GM12878 (cell line): ENCODE measurements around the gene KIF22.

Experiments
- ATF2 ChIP-seq: IDR thresholded peaks from 2 replicates; pipeline ENCODE4 v1.6.1; 2012; ENCODE audit warnings: low read length, inconsistent platforms
- CHD1 ChIP-seq: IDR thresholded peaks from 2 replicates; pipeline ENCODE4 v1.6.1; 2012; ENCODE audit warnings: low read depth, low read length, improper control_type of control experiment
- CREM ChIP-seq: IDR thresholded peaks from 2 replicates; pipeline ENCODE4 v1.6.1; 2014; ENCODE audit warnings: antibody characterized with exemption, low read depth
- CTCF ChIP-seq, 3 experiments: IDR thresholded peaks in 2 of 3; conservative IDR thresholded peaks in 1 of 3; 2 replicates each; pipeline ENCODE4 v1.5.1; 2011; ENCODE audit warnings: low read depth in 3 of 3, low read length in 3 of 3, mild to moderate bottlenecking in 3 of 3, control low read depth in 2 of 3, moderate library complexity in 2 of 3, inconsistent platforms in 1 of 3, mixed read lengths in 1 of 3; ENCODE audit not compliant: control insufficient read depth in 2 of 3, insufficient read depth in 1 of 3; ENCODE audit errors: extremely low read depth in 1 of 3
- FOXK2 ChIP-seq: fragments of 450-650 bp; IDR thresholded peaks from 2 replicates; pipeline ENCODE4 v1.6.1; 2017; ENCODE audit warnings: mild to moderate bottlenecking, moderate library complexity
- GABPA ChIP-seq: IDR thresholded peaks from 2 replicates; pipeline ENCODE4 v1.6.1; 2014; ENCODE audit warnings: antibody characterized with exemption, low read depth, mild to moderate bottlenecking, inconsistent platforms
- HDAC2 ChIP-seq: fragments of 200-600 bp; sonication (generic); IDR thresholded peaks from 2 replicates; pipeline ENCODE4 v1.6.1; 2017
- PAX8 ChIP-seq: fragments of 450-650 bp; IDR thresholded peaks from 2 replicates; pipeline ENCODE4 v1.6.1; 2017; ENCODE audit warnings: mild to moderate bottlenecking, moderate library complexity
- POLR2A ChIP-seq: IDR thresholded peaks from 2 replicates; pipeline ENCODE4 v1.6.1; 2011; ENCODE audit warnings: low read depth, mild to moderate bottlenecking, low read length
- POLR2AphosphoS2 ChIP-seq: IDR thresholded peaks from 2 replicates; pipeline ENCODE4 v1.6.1; 2011; ENCODE audit warnings: low read depth, mild to moderate bottlenecking, low read length, improper control_type of control experiment, moderate library complexity
- RAD21 ChIP-seq: IDR thresholded peaks from 2 replicates; pipeline ENCODE4 v1.6.1; 2011; ENCODE audit warnings: mild to moderate bottlenecking, low read depth, low read length, moderate library complexity; ENCODE audit not compliant: insufficient read depth
- SREBF2 ChIP-seq: IDR thresholded peaks from 2 replicates; pipeline ENCODE4 v1.6.1; 2012; ENCODE audit warnings: mild to moderate bottlenecking, low read length
- ZZZ3 ChIP-seq: IDR thresholded peaks from 2 replicates; pipeline ENCODE4 v1.6.1; 2011; ENCODE audit warnings: low read depth; ENCODE audit not compliant: control insufficient read depth, insufficient read length

GRCh38 chr16:29825145-29826044, 34.8 kb downstream of the KIF22 start:
- TF ChIP-seq SREBF2 = no peak
- no peak for TF ChIP-seq GABPA
- no peak for TF ChIP-seq CTCF (IDR thresholded peaks at IDR 0.05 in 2 of 3, conservative IDR thresholded peaks at IDR 0.05 in 1 of 3; ENCODE audit: control insufficient read depth in 2 of 3, extremely low read depth in 1 of 3, insufficient read depth in 1 of 3, low read depth in 3 of 3, low read length in 3 of 3)
- TF ChIP-seq POLR2A = peak; percentile 44; the same call in 1 of the 2 replicates
- no peak for TF ChIP-seq CREM
- TF ChIP-seq HDAC2 = no peak
- TF ChIP-seq ATF2 = no peak
- TF ChIP-seq POLR2AphosphoS2 = no peak
- no peak for TF ChIP-seq RAD21
- TF ChIP-seq CHD1 = no peak
- no peak for TF ChIP-seq FOXK2
- TF ChIP-seq PAX8 = no peak
- TF ChIP-seq ZZZ3 = no peak
